IMR-90 (cell line): ENCODE measurements around the gene ACLY. TPM values are rescaled to one million over a fixed set of nuclear protein-coding genes. Genes with fewer than 3 reads are reported as not detected.
"Not testable (repeated sequence)": the region's sequence is repeated elsewhere in the genome, so short reads cannot be mapped to it uniquely, and the experiment has no call there.

ENCODE experiments used
- ATAC-seq: fragments of 200-7000 bp; cut with Tn5 transposase; 2 replicates; pipeline ENCODE4 v1.9.1; 2020; ENCODE audit warnings: low read depth, mild to moderate bottlenecking, moderate library complexity
- BruUV-seq: library from RNA; stranded (reverse); fragments of 400-500 nt; replicated peaks from 2 replicates; lab custom pipeline; 2021; lab: Mats Ljungman, UMichigan
- CTCF ChIA-PET: fragments of 300-600 bp; formaldehyde crosslinking; extraction: SDS; loops from one replicate; lab custom pipeline; 2021; ENCODE audit warnings: antibody characterized with exemption; lab: Yijun Ruan, JAX
- POLR2A ChIA-PET: fragments of 300-600 bp; sonication (Branson Sonifier 250); formaldehyde crosslinking; loops from one replicate; lab custom pipeline; 2022; ENCODE audit warnings: antibody characterized with exemption; ENCODE audit not compliant: unreplicated experiment; lab: Charles Lee
- DNase-seq: peaks from one replicate; pipeline ENCODE4 v3.0.0; 2013
- H2AFZ ChIP-seq: replicated peaks from 2 replicates; pipeline ENCODE3; 2013; ENCODE audit warnings: low read length, mild to moderate bottlenecking; ENCODE audit not compliant: poor library complexity
- H2AK5ac ChIP-seq: 2 replicates; pipeline ENCODE4 v1.6.1; 2013; ENCODE audit warnings: low read depth, low read length, inconsistent platforms
- H2AK9ac ChIP-seq: replicated peaks from 2 replicates; pipeline ENCODE3; 2013; ENCODE audit warnings: mild to moderate bottlenecking, low read depth, low read length, moderate library complexity; ENCODE audit not compliant: poor library complexity
- H2BK120ac ChIP-seq: 2 replicates; pipeline ENCODE4 v1.6.1; 2013; ENCODE audit warnings: low read depth, low read length, inconsistent platforms
- H2BK15ac ChIP-seq: 3 replicates; pipeline ENCODE4 v1.6.1; 2013; ENCODE audit warnings: low read depth, low read length, inconsistent platforms
- H2BK20ac ChIP-seq: 2 replicates; pipeline ENCODE4 v1.6.1; 2013; ENCODE audit warnings: low read depth, mild to moderate bottlenecking, inconsistent platforms, low read length, moderate library complexity
- H2BK5ac ChIP-seq: 2 replicates; pipeline ENCODE4 v1.6.1; 2013; ENCODE audit warnings: mild to moderate bottlenecking, low read depth, low read length, inconsistent platforms; ENCODE audit not compliant: poor library complexity, severe bottlenecking
- H3K14ac ChIP-seq: replicated peaks from 2 replicates; pipeline ENCODE4 v1.6.1; 2013; ENCODE audit warnings: low read depth, low read length, inconsistent platforms
- H3K18ac ChIP-seq: 2 replicates; pipeline ENCODE4 v1.6.1; 2013; ENCODE audit warnings: low read depth, low read length, control low read depth
- H3K23ac ChIP-seq: 2 replicates; pipeline ENCODE4 v1.6.1; 2013; ENCODE audit warnings: low read depth, low read length, inconsistent platforms
- H3K27ac ChIP-seq: 2 replicates; pipeline ENCODE4 v1.5.1; 2013; ENCODE audit warnings: mild to moderate bottlenecking, control low read depth, low read length; ENCODE audit not compliant: insufficient read depth
- H3K27me3 ChIP-seq: 2 replicates; pipeline ENCODE4 v1.6.1; 2013; ENCODE audit warnings: low read length; ENCODE audit not compliant: control insufficient read depth, insufficient read depth
- H3K36me3 ChIP-seq: 2 replicates; pipeline ENCODE4 v1.6.1; 2013; ENCODE audit warnings: low read length, mixed read lengths; ENCODE audit not compliant: control insufficient read depth, insufficient read depth
- H3K4ac ChIP-seq: 2 replicates; pipeline ENCODE4 v1.6.1; 2013; ENCODE audit warnings: low read depth, low read length, inconsistent platforms
- H3K4me1 ChIP-seq: 2 replicates; pipeline ENCODE4 v1.6.1; 2013; ENCODE audit warnings: low read length, mixed read lengths; ENCODE audit not compliant: control insufficient read depth, insufficient read depth
- H3K4me2 ChIP-seq: 2 replicates; pipeline ENCODE4 v1.6.1; 2013; ENCODE audit warnings: low read depth, mild to moderate bottlenecking, control low read depth, low read length, moderate library complexity
- H3K4me3 ChIP-seq: 2 replicates; pipeline ENCODE4 v1.5.1; 2013; ENCODE audit warnings: low read depth, mild to moderate bottlenecking, control low read depth, low read length, moderate library complexity; ENCODE audit not compliant: insufficient read depth
- H3K56ac ChIP-seq: 2 replicates; pipeline ENCODE4 v1.6.1; 2013; ENCODE audit warnings: low read length, inconsistent platforms; ENCODE audit not compliant: insufficient read depth; ENCODE audit errors: extremely low read depth
- H3K79me1 ChIP-seq, 2 experiments: 2 replicates each; pipeline ENCODE4 v1.6.1; 2013; ENCODE audit warnings: low read length in 2 of 2, inconsistent platforms in 1 of 2, low read depth in 1 of 2
- H3K9ac ChIP-seq: 2 replicates; pipeline ENCODE4 v1.6.1; 2013; ENCODE audit warnings: low read depth, low read length, control low read depth
- H3K9me1 ChIP-seq: 2 replicates; pipeline ENCODE4 v1.6.1; 2013; ENCODE audit warnings: low read length, inconsistent platforms; ENCODE audit not compliant: insufficient read depth
- H3K9me3 ChIP-seq: 2 replicates; pipeline ENCODE4 v1.6.1; 2013; ENCODE audit warnings: low read length; ENCODE audit not compliant: control insufficient read depth, insufficient read depth
- H4K20me1 ChIP-seq: 2 replicates; pipeline ENCODE4 v1.6.1; 2013; ENCODE audit warnings: low read length, inconsistent platforms; ENCODE audit not compliant: insufficient read depth
- H4K5ac ChIP-seq: 2 replicates; pipeline ENCODE4 v1.6.1; 2013; ENCODE audit warnings: mild to moderate bottlenecking, low read depth, low read length, control low read depth
- H4K8ac ChIP-seq, 2 experiments: 2 replicates each; pipeline ENCODE4 v1.6.1; 2013; ENCODE audit warnings: low read depth in 2 of 2, low read length in 2 of 2, control low read depth in 1 of 2, inconsistent platforms in 1 of 2
- H4K91ac ChIP-seq: 2 replicates; pipeline ENCODE4 v1.6.1; 2013; ENCODE audit warnings: low read depth, low read length, inconsistent platforms; ENCODE audit not compliant: insufficient read depth
- WGBS, 2 experiments: methylation state at CpG; one replicate each; pipeline versions ENCODE4 v1.1.5 to v1.1.7; 2013; ENCODE audit warnings: missing lambda C conversion rate in 2 of 2; ENCODE audit not compliant: insufficient read length in 1 of 2; ENCODE audit errors: extremely low coverage in 2 of 2; 5-methylcytosine and 5-hydroxymethylcytosine counted together
- dilution Hi-C: fragments of 300-500 bp; cut with HindIII; formaldehyde crosslinking; loops from one replicate; pipeline ENCODE4 v1.14.3; 2018; ENCODE audit warnings: low sequenced_read_pairs; ENCODE audit not compliant: unreplicated experiment
- in situ Hi-C: fragments of 300-500 bp; cut with MboI; formaldehyde crosslinking; loops from 3 replicates; pipeline ENCODE4 v1.14.3; 2019; ENCODE audit warnings: low sequenced_read_pairs, inconsistent platforms, mixed read lengths
- intact Hi-C: fragments of 100-400 bp; cut with micrococcal nuclease; formaldehyde crosslinking; loops from 2 replicates; pipeline ENCODE4 v1.10.0; 2022
- polyA plus RNA-seq, 3 experiments: library from polyadenylated mRNA; depleted of rRNA; stranded (reverse); fragments of >200 nt; gene quantifications; 2 replicates each; pipeline ENCODE4 v1.2.3, GENCODE V29; 2012; ENCODE audit warnings: low replicate concordance in 1 of 3
- total RNA-seq: library from RNA; depleted of rRNA; stranded (reverse); fragments of >200 nt; gene quantifications from 2 replicates; pipeline ENCODE4 v1.2.3, GENCODE V29; 2012

The ACLY gene
- total and polyA plus RNA-seq, 2 of the 4 experiments (the other 2 are of a cell fraction): 167 to 230 TPM

DNA sequence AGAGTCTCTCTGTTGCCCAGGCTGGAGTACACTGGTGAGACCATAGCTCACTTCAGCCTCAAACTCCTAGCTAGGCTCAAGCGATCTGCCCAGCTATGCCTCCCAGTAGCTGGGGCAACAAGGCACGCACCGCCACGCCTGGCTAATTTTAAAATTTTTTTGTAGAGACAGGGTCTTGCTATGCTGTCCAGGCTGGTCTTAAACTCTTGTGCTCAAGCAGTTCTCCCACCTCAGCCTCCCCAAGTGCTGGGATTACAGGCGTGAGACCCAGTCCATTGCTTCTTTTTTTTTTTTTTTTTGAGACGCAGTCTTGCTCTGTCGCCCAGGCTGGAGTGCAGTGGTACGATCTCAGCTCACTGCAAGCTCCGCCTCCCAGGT is 44.5 kb downstream of the ACLY start:
- H2BK5ac ChIP-seq, H3K14ac ChIP-seq, in situ Hi-C loops, BruUV-seq, H3K4me3 ChIP-seq, H2BK120ac ChIP-seq, H3K4ac ChIP-seq, H3K56ac ChIP-seq, ATAC-seq, H3K9me3 ChIP-seq, H4K8ac ChIP-seq, H4K5ac ChIP-seq, H3K4me1 ChIP-seq, H3K9ac ChIP-seq, H3K4me2 ChIP-seq, H3K27me3 ChIP-seq, DNase-seq, H2AK5ac ChIP-seq, H4K20me1 ChIP-seq, H3K9me1 ChIP-seq, H3K27ac ChIP-seq, H2BK15ac ChIP-seq, H4K91ac ChIP-seq, H2BK20ac ChIP-seq, intact Hi-C loops, H3K23ac ChIP-seq, dilution Hi-C loops, POLR2A ChIA-PET, H2AFZ ChIP-seq, CTCF ChIA-PET, H3K18ac ChIP-seq: not testable (repeated sequence)
- 96% methylated on average over 4 of the region's 9 CpGs; no CpG with 5 or more reads in 1 of the 2 experiments for WGBS, 2 experiments
- Histone ChIP-seq H3K36me3 (peaks cover 63% of the 10 kb centered on the region), H2AK9ac (peak overlapping the region; percentile 28), H3K79me1 (peaks cover 18 to 42% of the 10 kb centered on the region in 2 experiments)
